ENCODE data around the gene OSTN.

Gene OSTN

DNA sequence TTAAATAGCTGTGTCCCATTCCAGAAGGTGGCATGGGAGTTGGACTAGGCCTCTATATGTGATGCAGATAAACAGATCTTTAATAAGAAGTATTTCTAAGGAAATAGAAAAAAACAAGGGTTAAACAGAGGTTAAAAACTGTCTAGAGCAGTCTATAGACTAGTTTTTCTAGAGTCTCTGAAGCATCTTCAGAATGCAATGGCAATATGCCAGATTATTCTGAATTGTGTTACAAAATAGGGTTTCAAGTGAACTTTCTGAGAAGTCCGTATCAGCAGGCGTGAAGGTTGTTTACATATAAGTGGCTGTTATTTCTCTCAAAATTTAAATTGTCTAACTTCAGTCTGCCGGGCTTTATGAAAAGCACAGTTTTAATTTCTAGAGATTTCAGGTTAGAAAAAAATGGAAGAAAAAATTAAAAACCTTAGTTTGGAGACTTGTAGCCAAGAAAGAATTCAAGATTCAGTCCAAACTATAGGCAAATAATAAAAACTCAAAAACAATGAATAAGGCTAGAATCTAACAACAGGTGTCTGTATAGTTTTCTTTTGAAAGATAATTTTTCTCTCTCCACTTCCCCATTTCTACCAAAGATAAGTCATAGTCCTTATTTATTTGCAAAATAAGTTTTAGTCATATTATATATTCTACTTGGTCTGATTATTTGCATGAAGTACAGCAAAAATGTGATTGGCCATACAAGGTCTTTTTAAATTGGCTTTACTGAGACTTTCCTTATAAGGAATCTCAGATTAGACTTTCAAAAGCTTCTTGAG, 55.2 kb downstream of the OSTN start:
- H2AFZ ChIP-seq (ENCODE audit: low read length) = no peak overlapping the region
- H3K79me2 ChIP-seq (ENCODE audit: insufficient read depth, low read length) = no peaks in the 10 kb centered on the region
- no peak overlapping the region for H3K4me3 ChIP-seq (ENCODE audit: low read length, poor library complexity, severe bottlenecking)
- H3K9me2 ChIP-seq (replicated peaks; ENCODE audit: low read depth, low read length) = no peaks in the 10 kb centered on the region
- no peaks in the 10 kb centered on the region for H4K20me1 ChIP-seq (ENCODE audit: insufficient read depth, low read length, poor library complexity, severe bottlenecking)
- H3K36me3 ChIP-seq (ENCODE audit: insufficient read depth, low read length) = no peaks in the 10 kb centered on the region
- no peaks in the 10 kb centered on the region for H3K27me3 ChIP-seq (ENCODE audit: insufficient read depth, low read length, poor library complexity, severe bottlenecking)
- no peaks in the 10 kb centered on the region for H3K9me3 ChIP-seq (ENCODE audit: insufficient read depth, low read depth, low read length)
- no peak overlapping the region for H3K4me2 ChIP-seq (ENCODE audit: low read depth, low read length, poor library complexity, severe bottlenecking)
- TF ChIP-seq, protein P1, sequence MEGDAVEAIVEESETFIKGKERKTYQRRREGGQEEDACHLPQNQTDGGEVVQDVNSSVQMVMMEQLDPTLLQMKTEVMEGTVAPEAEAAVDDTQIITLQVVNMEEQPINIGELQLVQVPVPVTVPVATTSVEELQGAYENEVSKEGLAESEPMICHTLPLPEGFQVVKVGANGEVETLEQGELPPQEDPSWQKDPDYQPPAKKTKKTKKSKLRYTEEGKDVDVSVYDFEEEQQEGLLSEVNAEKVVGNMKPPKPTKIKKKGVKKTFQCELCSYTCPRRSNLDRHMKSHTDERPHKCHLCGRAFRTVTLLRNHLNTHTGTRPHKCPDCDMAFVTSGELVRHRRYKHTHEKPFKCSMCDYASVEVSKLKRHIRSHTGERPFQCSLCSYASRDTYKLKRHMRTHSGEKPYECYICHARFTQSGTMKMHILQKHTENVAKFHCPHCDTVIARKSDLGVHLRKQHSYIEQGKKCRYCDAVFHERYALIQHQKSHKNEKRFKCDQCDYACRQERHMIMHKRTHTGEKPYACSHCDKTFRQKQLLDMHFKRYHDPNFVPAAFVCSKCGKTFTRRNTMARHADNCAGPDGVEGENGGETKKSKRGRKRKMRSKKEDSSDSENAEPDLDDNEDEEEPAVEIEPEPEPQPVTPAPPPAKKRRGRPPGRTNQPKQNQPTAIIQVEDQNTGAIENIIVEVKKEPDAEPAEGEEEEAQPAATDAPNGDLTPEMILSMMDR (conservative IDR thresholded peaks at IDR 0.05; ENCODE audit: low read length) = no peak
- TF ChIP-seq EZH2phosphoT487 (IDR thresholded peaks at IDR 0.05; ENCODE audit: borderline replicate concordance) = no peak
- no peak overlapping the region for H3K9ac ChIP-seq (ENCODE audit: low read depth, low read length, poor library complexity, severe bottlenecking)
- H3F3A ChIP-seq (ENCODE audit: low read depth) = no peaks in the 10 kb centered on the region
- no peaks in the 10 kb centered on the region for H3K4me1 ChIP-seq (ENCODE audit: insufficient read depth, low read length, poor library complexity, severe bottlenecking)

DNA sequence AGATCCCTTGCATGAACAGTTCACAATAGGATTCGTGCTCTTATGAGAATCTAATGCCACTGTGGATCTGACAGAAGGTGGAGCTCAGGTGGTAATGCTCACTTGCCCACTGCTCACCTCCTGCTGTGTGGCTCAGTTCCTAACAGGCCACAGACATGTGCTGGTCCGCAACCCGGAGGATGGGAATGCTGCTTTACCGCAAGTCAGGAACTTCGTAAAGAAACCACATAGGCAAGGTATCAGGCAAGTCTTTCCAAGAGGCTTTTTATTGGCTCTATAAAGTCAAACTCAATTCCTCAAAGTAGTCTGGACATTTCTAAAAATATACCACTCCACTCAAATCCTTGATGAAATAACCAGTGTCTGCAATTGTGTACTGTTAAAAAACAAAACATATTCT, 56.1 kb downstream of the OSTN start:
- Histone ChIP-seq H3K27me3 (ENCODE audit: insufficient read depth, low read length, poor library complexity, severe bottlenecking) (no peaks in the 10 kb centered on the region), H3F3A (ENCODE audit: low read depth) (no peaks in the 10 kb centered on the region), H3K4me3 (ENCODE audit: low read length, poor library complexity, severe bottlenecking) (no peak overlapping the region), H3K4me2 (ENCODE audit: low read depth, low read length, poor library complexity, severe bottlenecking) (no peak overlapping the region), H4K20me1 (ENCODE audit: insufficient read depth, low read length, poor library complexity, severe bottlenecking) (no peaks in the 10 kb centered on the region), H3K79me2 (ENCODE audit: insufficient read depth, low read length) (no peaks in the 10 kb centered on the region), H3K4me1 (ENCODE audit: insufficient read depth, low read length, poor library complexity, severe bottlenecking) (no peaks in the 10 kb centered on the region), H3K9ac (ENCODE audit: low read depth, low read length, poor library complexity, severe bottlenecking) (no peak overlapping the region), H3K9me2 (replicated peaks; ENCODE audit: low read depth, low read length) (no peaks in the 10 kb centered on the region), H3K36me3 (ENCODE audit: insufficient read depth, low read length) (no peaks in the 10 kb centered on the region), H2AFZ (ENCODE audit: low read length) (no peak overlapping the region), H3K9me3 (ENCODE audit: insufficient read depth, low read depth, low read length) (no peaks in the 10 kb centered on the region)
- TF ChIP-seq, protein P1 (conservative IDR thresholded peaks at IDR 0.05; ENCODE audit: low read length) = no peak
- TF ChIP-seq EZH2phosphoT487 (IDR thresholded peaks at IDR 0.05; ENCODE audit: borderline replicate concordance) = no peak

DNA sequence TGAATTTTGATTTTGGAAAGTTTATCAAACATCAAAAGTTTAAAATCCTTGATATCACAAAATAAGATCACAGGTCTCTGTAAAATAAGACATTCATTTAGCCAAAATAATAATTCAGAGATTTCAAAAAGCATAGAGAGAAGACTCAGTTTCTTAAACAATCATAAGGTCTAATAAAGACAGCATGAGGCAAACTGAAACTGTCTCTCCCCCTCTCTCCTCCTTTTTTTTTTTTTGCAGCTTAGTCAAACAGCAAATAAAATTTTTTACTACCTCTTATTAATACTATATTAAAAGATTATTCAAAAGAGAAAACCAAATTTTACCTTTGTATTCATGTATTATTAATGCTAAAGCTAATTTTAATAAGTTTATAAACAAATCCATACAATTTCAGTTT, 57.4 kb downstream of the OSTN start:
- TF ChIP-seq EZH2phosphoT487 (IDR thresholded peaks at IDR 0.05; ENCODE audit: borderline replicate concordance) = no peak
- TF ChIP-seq, protein P1 (conservative IDR thresholded peaks at IDR 0.05; ENCODE audit: low read length) = no peak
- Histone ChIP-seq H2AFZ (ENCODE audit: low read length) (no peak overlapping the region), H3K79me2 (ENCODE audit: insufficient read depth, low read length) (no peaks in the 10 kb centered on the region), H3K4me2 (ENCODE audit: low read depth, low read length, poor library complexity, severe bottlenecking) (no peak overlapping the region), H4K20me1 (ENCODE audit: insufficient read depth, low read length, poor library complexity, severe bottlenecking) (no peaks in the 10 kb centered on the region), H3K9me2 (replicated peaks; ENCODE audit: low read depth, low read length) (no peaks in the 10 kb centered on the region), H3K4me3 (ENCODE audit: low read length, poor library complexity, severe bottlenecking) (no peak overlapping the region), H3K36me3 (ENCODE audit: insufficient read depth, low read length) (no peaks in the 10 kb centered on the region), H3F3A (ENCODE audit: low read depth) (no peaks in the 10 kb centered on the region), H3K9me3 (ENCODE audit: insufficient read depth, low read depth, low read length) (no peaks in the 10 kb centered on the region), H3K4me1 (ENCODE audit: insufficient read depth, low read length, poor library complexity, severe bottlenecking) (no peaks in the 10 kb centered on the region), H3K9ac (ENCODE audit: low read depth, low read length, poor library complexity, severe bottlenecking) (no peak overlapping the region), H3K27me3 (ENCODE audit: insufficient read depth, low read length, poor library complexity, severe bottlenecking) (no peaks in the 10 kb centered on the region)

Measured in Loucy (cell line).